A549 (cell line): ENCODE measurements around the gene ELF2. TPM values are rescaled to one million over a fixed set of nuclear protein-coding genes. Genes with fewer than 3 reads are reported as not detected.

Experiments used
- ATAC-seq, 2 experiments: fragments of 200-7000 bp in 1 of 2; fragments of >200 bp in 1 of 2; cut with Nextera tagmentation in 1 of 2; cut with Tn5 transposase in 1 of 2; 3 replicates each; pipeline versions ENCODE4 v1.8.0 to v1.9.1; 2018 to 2020; ENCODE audit warnings: mild to moderate bottlenecking in 1 of 2, moderate library complexity in 1 of 2
- CTCF ChIA-PET: fragments of 300-600 bp; sonication (Branson Sonifier 250); formaldehyde crosslinking; extraction: SDS; loops from one replicate; lab custom pipeline; 2021; ENCODE audit warnings: antibody characterized with exemption, inconsistent platforms; lab: Yijun Ruan, JAX
- POLR2A ChIA-PET: fragments of 350-600 bp; formaldehyde crosslinking; extraction: SDS; loops from one replicate; lab custom pipeline; 2021; ENCODE audit warnings: antibody characterized with exemption, inconsistent platforms; lab: Yijun Ruan, JAX
- DNase-seq, 2 experiments: peaks; one replicate each; pipeline versions ENCODE4 v3.0.0 to v3.0.0-alpha.2; 2011 to 2016; ENCODE audit warnings: low read depth in 1 of 2, low spot score in 1 of 2
- FAIRE-seq: peaks from 2 replicates; lab custom pipeline; 2011; peaks lifted over from hg19 to GRCh38; lab: Jason Lieb, UNC
- H3K27ac ChIP-seq, 2 experiments: fragments of >200 bp; sonication (Bioruptor Twin); formaldehyde crosslinking; 3 replicates each; pipeline ENCODE4 v1.5.1; 2016 to 2017
- H3K4me1 ChIP-seq: fragments of >200 bp; sonication (Bioruptor Twin); formaldehyde crosslinking; 3 replicates; pipeline ENCODE4 v1.6.1; 2016
- H3K4me2 ChIP-seq: fragments of >200 bp; sonication (Bioruptor Twin); formaldehyde crosslinking; 3 replicates; pipeline ENCODE4 v1.6.1; 2016
- H3K4me3 ChIP-seq: fragments of >200 bp; sonication (Bioruptor Twin); formaldehyde crosslinking; 3 replicates; pipeline ENCODE4 v1.5.1; 2016
- H3K9me3 ChIP-seq: fragments of >200 bp; sonication (Bioruptor Twin); formaldehyde crosslinking; 3 replicates; pipeline ENCODE4 v1.6.1; 2016
- CHD2 ChIP-seq: fragments of 150-350 bp; IDR thresholded peaks from 2 replicates; pipeline ENCODE4 v1.6.1; 2014; ENCODE audit warnings: low read length; ENCODE audit not compliant: partially characterized antibody
- CHD4 ChIP-seq: fragments of 200-600 bp; sonication (generic); IDR thresholded peaks from 2 replicates; pipeline ENCODE4 v1.6.1; 2016; ENCODE audit warnings: antibody characterized with exemption, mild to moderate bottlenecking, borderline replicate concordance
- EHF ChIP-seq: fragments of 250-450 bp; sonication (Bioruptor Pico); IDR thresholded peaks from 2 replicates; pipeline ENCODE4 v1.5.0; 2020; ENCODE audit warnings: mild to moderate bottlenecking
- EHMT2 ChIP-seq: fragments of 200-600 bp; sonication (generic); IDR thresholded peaks from 2 replicates; pipeline ENCODE4 v1.6.1; 2016; ENCODE audit warnings: antibody characterized with exemption, low read depth, mild to moderate bottlenecking, moderate library complexity
- ESRRA ChIP-seq: fragments of 150-350 bp; IDR thresholded peaks from 2 replicates; pipeline ENCODE4 v1.6.1; 2014; ENCODE audit warnings: mild to moderate bottlenecking, low read length, borderline replicate concordance
- HEYL ChIP-seq: fragments of 250-450 bp; sonication (Bioruptor Pico); IDR thresholded peaks from 2 replicates; pipeline ENCODE4 v1.8.0; 2021; ENCODE audit warnings: mild to moderate bottlenecking, moderate library complexity
- JUNB ChIP-seq: fragments of >200 bp; sonication (Bioruptor Twin); formaldehyde crosslinking; IDR thresholded peaks from 2 replicates; pipeline ENCODE4 v1.6.1; 2016
- NFE2L2 ChIP-seq: fragments of 150-350 bp; conservative IDR thresholded peaks from 2 replicates; pipeline ENCODE4 v1.6.1; 2014; ENCODE audit warnings: low read length
- PHF8 ChIP-seq: fragments of 200-600 bp; sonication (generic); IDR thresholded peaks from 2 replicates; pipeline ENCODE4 v1.6.1; 2016; ENCODE audit warnings: low read depth, mild to moderate bottlenecking, antibody characterized with exemption, moderate library complexity, borderline replicate concordance
- POLR2AphosphoS2 ChIP-seq: conservative IDR thresholded peaks from 2 replicates; pipeline ENCODE4 v1.6.1; 2012; ENCODE audit warnings: low read length, improper control_type of control experiment, inconsistent platforms
- RAD21 ChIP-seq, 2 experiments: fragments of >200 bp in 1 of 2; sonication (Bioruptor Twin) in 1 of 2; formaldehyde crosslinking in 1 of 2; IDR thresholded peaks in 1 of 2; conservative IDR thresholded peaks in 1 of 2; 2 replicates in 1 of 2; 3 replicates in 1 of 2; pipeline ENCODE4 v1.6.1; 2012 to 2018; ENCODE audit warnings: inconsistent platforms in 1 of 2
- RARB ChIP-seq: fragments of 250-450 bp; sonication (Bioruptor Pico); IDR thresholded peaks from 2 replicates; pipeline ENCODE4 v1.8.0; 2021; ENCODE audit warnings: mild to moderate bottlenecking, moderate library complexity
- RFX5 ChIP-seq: fragments of 450-650 bp; IDR thresholded peaks from 2 replicates; pipeline ENCODE4 v1.7.1; 2014; ENCODE audit warnings: antibody characterized with exemption, mild to moderate bottlenecking, moderate library complexity
- SMC3 ChIP-seq: fragments of >200 bp; sonication (Bioruptor Twin); formaldehyde crosslinking; IDR thresholded peaks from 3 replicates; pipeline ENCODE4 v1.6.1; 2018; ENCODE audit warnings: inconsistent platforms
- SREBF2 ChIP-seq: fragments of 450-650 bp; IDR thresholded peaks from 2 replicates; pipeline ENCODE4 v1.6.1; 2014; ENCODE audit warnings: mild to moderate bottlenecking, moderate library complexity
- ZC3H11A ChIP-seq: fragments of 450-650 bp; IDR thresholded peaks from 2 replicates; pipeline ENCODE4 v1.6.1; 2014; ENCODE audit warnings: antibody characterized with exemption, mild to moderate bottlenecking
- WGBS: methylation state at CpG from one replicate; pipeline ENCODE4 v1.1.6; 2017; ENCODE audit errors: missing lambda C conversion rate; 5-methylcytosine and 5-hydroxymethylcytosine counted together
- polyA plus RNA-seq, 4 experiments: library from polyadenylated mRNA; depleted of rRNA in 3 of 4; stranded (reverse); fragments of >200 nt; fragmentation: RNase III in 1 of 4; extraction: RNeasy Plus Mini Kit Qiagen cat#74134 plus additional on column Dnase treatment in 1 of 4; gene quantifications; 2 replicates in 3 of 4; 3 replicates in 1 of 4; pipeline ENCODE4 v1.2.3, GENCODE V29; 2011 to 2017
- TF ChIP-seq, protein P1 (sequence below): IDR thresholded peaks from 2 replicates; pipeline ENCODE4 v1.6.1; 2012; ENCODE audit warnings: low read depth, borderline replicate concordance
- TF ChIP-seq, protein P2 (sequence below): fragments of 250-450 bp; sonication (Bioruptor Pico); IDR thresholded peaks from 2 replicates; pipeline ENCODE4 v1.5.0; 2020; ENCODE audit warnings: low read depth, mild to moderate bottlenecking, moderate library complexity
- TF ChIP-seq, protein P3 (sequence below): fragments of 450-650 bp; IDR thresholded peaks from 2 replicates; pipeline ENCODE4 v1.6.1; 2014; ENCODE audit warnings: antibody characterized with exemption
- TF ChIP-seq, protein P4 (sequence below): fragments of 150-350 bp; IDR thresholded peaks from 2 replicates; pipeline ENCODE4 v1.6.1; 2014; ENCODE audit warnings: low read depth, mild to moderate bottlenecking, low read length

Gene ELF2
- polyA plus RNA-seq, 2 of the 4 experiments (the other 2 are of a cell fraction): 12.7 to 24.3 TPM

DNA sequence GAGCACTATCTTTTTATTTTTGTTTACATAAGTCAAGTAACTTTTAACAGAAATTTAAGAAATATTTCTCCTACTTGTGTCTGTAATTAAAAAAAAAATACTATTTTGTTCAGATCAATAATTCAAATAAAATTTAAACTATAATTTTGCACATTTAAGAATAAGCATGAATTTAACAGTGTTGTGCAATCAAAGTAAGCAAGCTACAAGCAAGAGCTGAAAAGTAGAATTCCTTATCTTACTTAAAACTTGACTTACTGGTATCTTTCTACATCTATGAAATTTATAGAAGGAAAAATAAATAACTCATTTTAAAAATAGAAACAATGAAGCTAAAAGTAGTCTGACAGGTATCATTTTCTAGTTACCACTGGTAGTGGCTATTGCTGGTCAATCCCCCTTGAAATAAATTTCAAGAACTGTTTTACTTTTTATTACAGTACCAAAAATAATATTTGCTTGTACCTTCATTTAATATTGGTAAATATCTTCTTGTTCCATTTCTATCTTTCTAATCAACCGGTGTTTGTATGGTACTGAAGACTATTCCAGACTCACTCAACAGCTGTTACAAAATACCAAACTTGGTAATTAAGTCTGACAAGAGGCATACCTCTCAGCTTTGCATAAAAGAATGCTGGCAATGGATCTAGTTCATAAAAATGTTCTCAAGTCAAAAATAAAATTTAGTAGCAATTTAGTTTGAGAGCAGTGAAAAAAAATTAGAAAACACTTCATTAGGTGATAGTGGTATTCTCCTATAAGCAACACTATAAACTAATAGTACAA lies 99.3 kb downstream of the ELF2 start:
- POLR2A ChIA-PET: interaction anchor here (1.3 kb wide), 1 partner anchor 100 kb away, joined by 3 read pairs; the partner anchor contains the start of gene ELF2
- FAIRE-seq (no peak), ATAC-seq (no peak), DNase-seq (no peak)
- H3K4me3 ChIP-seq: no peak overlapping the region
- no peak overlapping the region for H3K4me2 ChIP-seq
- WGBS: 93% methylated on average over 1 of the region's 1 CpG
- H3K9me3 ChIP-seq: no peaks in the 10 kb centered on the region
- H3K4me1 ChIP-seq: peaks cover 31% of the 10 kb centered on the region
- TF ChIP-seq, protein P1, sequence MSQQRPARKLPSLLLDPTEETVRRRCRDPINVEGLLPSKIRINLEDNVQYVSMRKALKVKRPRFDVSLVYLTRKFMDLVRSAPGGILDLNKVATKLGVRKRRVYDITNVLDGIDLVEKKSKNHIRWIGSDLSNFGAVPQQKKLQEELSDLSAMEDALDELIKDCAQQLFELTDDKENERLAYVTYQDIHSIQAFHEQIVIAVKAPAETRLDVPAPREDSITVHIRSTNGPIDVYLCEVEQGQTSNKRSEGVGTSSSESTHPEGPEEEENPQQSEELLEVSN: no peak
- TF ChIP-seq PHF8 (no peak), EHF (CRISPR knock-in tag) (no peak), CHD2 (no peak), ZC3H11A (no peak), NFE2L2 (no peak)
- CTCF ChIA-PET: interaction anchor here (1.9 to 2.1 kb wide), 2 partner anchors 48 to 90 kb away, joined by 5 to 6 read pairs; no protein-coding TSS in a partner anchor
- no peak overlapping the region for H3K27ac ChIP-seq

DNA sequence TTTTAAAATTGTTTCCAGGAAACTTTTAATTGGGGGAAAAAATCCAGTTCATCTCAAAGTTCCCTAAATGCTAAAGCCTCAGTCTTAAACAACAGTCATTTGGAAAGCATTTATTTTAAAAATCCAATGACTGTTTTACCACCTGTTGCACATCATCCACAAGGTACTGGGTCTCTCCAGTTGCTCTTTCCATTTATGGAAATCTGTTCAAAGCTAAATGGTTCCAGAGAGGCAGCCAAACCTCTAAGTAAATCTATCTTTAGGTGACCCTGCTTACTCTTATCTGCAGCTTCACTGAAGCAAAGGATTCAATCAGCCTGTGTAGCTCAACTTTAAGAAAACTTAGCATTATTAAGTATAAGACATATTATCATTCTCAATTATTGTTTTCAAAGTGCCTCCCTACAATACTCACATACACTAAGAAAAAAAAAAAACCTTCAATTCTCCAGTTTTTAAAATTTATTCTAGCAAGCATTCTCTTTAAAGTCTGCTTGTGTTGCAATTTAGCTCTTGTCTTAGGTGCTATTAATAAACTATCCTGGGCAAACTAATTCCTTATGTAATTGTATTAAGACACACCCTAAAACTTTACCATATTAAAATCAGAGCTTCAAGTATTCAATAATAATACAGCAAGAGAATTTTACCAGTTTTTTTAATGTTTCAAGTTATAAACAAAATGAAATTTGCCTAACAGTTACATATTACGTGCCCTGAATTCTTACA lies 100.8 kb downstream of the ELF2 start:
- H3K4me1 ChIP-seq: peaks cover 21% of the 10 kb centered on the region
- WGBS: 93% methylated on average over 1 of the region's 1 CpG
- no peak overlapping the region for H3K4me3 ChIP-seq
- DNase-seq: no peak
- no peak overlapping the region for H3K27ac ChIP-seq
- ChIA-PET POLR2A (no interaction called here), CTCF (interaction anchor here (0.7 kb wide), 1 partner anchor 46 kb away, joined by 3 read pairs; no protein-coding TSS in a partner anchor)
- FAIRE-seq: no peak
- no peak overlapping the region for H3K4me2 ChIP-seq
- H3K9me3 ChIP-seq: no peaks in the 10 kb centered on the region
- no peak for TF ChIP-seq SMC3
- TF ChIP-seq NFE2L2: no peak
- TF ChIP-seq, protein P2, sequence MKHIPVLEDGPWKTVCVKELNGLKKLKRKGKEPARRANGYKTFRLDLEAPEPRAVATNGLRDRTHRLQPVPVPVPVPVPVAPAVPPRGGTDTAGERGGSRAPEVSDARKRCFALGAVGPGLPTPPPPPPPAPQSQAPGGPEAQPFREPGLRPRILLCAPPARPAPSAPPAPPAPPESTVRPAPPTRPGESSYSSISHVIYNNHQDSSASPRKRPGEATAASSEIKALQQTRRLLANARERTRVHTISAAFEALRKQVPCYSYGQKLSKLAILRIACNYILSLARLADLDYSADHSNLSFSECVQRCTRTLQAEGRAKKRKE (CRISPR knock-in tag): no peak
- no peak for TF ChIP-seq HEYL (CRISPR knock-in tag)
- no peak for TF ChIP-seq RFX5
- TF ChIP-seq ESRRA: no peak
- TF ChIP-seq, protein P1: no peak
- TF ChIP-seq SREBF2: no peak
- TF ChIP-seq, protein P3, sequence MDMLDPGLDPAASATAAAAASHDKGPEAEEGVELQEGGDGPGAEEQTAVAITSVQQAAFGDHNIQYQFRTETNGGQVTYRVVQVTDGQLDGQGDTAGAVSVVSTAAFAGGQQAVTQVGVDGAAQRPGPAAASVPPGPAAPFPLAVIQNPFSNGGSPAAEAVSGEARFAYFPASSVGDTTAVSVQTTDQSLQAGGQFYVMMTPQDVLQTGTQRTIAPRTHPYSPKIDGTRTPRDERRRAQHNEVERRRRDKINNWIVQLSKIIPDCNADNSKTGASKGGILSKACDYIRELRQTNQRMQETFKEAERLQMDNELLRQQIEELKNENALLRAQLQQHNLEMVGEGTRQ: no peak
- TF ChIP-seq, protein P4, sequence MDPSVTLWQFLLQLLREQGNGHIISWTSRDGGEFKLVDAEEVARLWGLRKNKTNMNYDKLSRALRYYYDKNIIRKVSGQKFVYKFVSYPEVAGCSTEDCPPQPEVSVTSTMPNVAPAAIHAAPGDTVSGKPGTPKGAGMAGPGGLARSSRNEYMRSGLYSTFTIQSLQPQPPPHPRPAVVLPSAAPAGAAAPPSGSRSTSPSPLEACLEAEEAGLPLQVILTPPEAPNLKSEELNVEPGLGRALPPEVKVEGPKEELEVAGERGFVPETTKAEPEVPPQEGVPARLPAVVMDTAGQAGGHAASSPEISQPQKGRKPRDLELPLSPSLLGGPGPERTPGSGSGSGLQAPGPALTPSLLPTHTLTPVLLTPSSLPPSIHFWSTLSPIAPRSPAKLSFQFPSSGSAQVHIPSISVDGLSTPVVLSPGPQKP: no peak
- no peak for TF ChIP-seq CHD4
- TF ChIP-seq RAD21 (conservative IDR thresholded peaks at IDR 0.05 in 1 of 2, IDR thresholded peaks at IDR 0.05 in 1 of 2): no peak
- no peak for TF ChIP-seq POLR2AphosphoS2
- no peak for TF ChIP-seq EHMT2
- TF ChIP-seq JUNB: no peak
- no peak for TF ChIP-seq ZC3H11A
- TF ChIP-seq RARB: no peak
- ATAC-seq: no peak
